HTR-8/SVneo (cell line): ENCODE results near the gene CENPL.
"Not testable (repeated sequence)": the region's sequence is repeated elsewhere in the genome, so short reads cannot be mapped to it uniquely, and the experiment has no call there.

ENCODE experiments used
- DNase-seq: peaks from one replicate; pipeline ENCODE4 v3.0.0; 2011; ENCODE audit warnings: low spot score, mixed read lengths; ENCODE audit not compliant: insufficient read length
- FAIRE-seq: peaks from 2 replicates; lab custom pipeline; 2011; peaks lifted over from hg19 to GRCh38; lab: Jason Lieb, UNC

CENPL gene

DNA sequence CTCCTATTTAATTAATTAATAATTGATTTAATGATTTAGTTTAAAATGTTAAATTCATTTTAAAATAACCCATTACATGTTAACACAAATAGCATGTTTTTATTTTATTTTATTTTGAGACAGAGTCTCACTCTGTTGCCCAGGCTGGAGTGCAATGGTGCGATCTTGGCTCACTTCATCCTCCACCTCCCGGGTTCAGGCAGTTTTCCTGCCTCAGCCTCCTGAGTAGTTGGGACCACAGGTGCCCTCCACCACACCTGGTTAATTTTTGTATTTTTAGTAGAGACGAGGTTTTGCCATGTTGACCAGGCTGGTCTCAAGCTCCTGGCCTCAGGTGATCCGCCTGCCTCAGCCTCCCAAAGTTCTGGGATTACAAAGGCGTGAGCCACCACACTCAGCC is 34.9 kb upstream of the CENPL start:
- not testable (repeated sequence) for FAIRE-seq, DNase-seq

DNA sequence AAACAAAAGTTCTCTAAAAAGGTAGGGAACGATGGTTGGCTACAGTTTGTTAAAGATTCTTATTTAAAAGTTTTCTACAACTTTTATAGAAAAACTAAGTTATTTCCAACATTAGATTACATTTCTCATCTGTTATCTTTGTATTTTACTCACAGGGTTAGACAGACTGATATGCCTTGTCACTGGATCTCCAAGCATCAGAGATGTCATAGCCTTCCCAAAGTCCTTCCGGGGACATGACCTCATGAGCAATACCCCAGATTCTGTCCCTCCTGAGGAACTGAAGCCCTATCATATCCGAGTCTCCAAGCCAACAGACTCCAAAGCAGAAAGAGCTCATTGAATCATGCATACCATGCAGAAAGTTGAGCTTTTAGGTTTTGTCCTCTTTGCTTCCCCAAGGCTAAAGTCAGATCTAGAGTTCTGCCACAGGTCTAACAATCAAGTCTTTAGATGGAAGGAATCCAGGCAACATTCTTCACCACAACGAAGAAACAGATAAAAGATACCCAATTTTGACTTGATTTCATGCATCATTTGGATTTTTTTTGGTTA is 32.8 kb upstream of the CENPL start:
- no peak for DNase-seq
- FAIRE-seq = no peak

DNA sequence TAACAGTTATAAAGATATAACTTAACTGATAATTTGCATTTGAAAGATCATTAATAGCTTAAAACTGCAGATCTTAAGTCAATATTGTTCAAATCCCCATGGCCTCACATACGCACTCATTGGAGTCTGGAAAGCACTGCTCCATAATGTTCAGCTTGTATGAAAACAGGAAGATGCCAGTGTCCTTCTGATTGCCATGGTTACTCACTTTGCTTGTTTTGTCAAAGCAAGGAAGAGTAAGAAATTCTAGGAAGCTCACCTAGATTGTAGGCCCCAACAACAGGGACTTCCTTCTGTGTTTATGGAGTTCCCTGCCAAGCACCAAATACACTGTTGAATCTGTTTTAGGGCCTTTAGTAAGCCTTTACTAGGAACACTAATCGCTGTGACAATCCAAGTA is 32.2 kb upstream of the CENPL start:
- FAIRE-seq (no peak), DNase-seq (no peak)

DNA sequence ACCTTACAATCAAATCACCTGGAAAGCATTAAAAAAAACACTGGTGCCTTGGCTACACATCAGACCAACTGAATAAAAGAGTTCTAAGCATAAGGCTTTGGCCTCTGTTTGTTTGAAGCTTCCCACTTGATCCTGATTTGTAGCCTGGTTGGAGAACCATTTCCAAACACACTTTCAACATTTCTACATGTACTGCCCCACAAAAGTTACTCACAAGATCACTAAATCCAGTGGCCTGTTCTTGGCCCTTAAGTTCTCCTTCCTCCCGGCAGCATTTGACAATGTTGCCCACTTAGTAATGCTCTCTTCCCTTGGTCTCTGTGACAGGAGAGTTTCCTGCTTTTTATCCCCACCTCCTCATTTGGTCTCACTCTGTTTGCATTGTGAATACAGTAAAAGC is 31.3 kb upstream of the CENPL start:
- DNase-seq = no peak
- FAIRE-seq = no peak

DNA sequence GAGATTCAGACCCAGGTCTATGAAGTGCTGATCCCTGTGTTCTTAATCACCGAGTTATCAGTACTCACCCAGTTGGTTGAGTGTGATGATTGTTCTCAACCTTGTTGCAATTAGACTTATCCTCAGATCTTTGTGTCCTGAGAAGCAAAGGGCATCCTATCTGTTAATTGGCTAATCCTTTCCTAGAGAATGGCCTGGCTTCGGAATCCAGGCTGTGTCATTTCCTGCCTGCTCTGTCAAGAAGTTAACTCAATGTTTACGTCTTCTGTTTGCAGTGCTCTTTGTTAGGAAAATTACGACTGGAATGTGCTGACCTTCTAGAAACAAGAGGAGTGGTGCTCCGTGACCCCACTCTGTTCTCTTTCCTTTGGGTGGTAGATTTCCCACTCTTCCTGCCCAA is 28.4 kb upstream of the CENPL start:
- DNase-seq (no peak), FAIRE-seq (no peak)

DNA sequence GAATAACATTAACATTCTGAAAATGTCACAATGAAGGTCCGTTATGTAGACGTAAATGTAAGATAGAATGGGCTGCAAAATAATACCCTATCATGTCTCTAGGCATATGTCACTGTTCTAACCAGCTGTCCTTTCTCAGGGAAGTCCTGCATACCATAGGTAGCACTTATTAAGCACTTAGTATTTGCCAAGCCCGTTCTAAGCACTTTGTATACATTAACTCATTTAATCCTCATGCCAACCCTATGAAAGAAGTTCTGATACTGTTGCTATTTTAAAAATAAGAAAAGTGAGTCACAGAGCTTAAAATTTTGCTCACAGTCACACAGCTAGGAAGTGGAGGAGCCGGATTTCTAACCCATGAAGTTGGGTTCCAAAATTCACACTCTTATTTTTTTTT is 27.4 kb upstream of the CENPL start:
- DNase-seq = no peak
- no peak for FAIRE-seq

DNA sequence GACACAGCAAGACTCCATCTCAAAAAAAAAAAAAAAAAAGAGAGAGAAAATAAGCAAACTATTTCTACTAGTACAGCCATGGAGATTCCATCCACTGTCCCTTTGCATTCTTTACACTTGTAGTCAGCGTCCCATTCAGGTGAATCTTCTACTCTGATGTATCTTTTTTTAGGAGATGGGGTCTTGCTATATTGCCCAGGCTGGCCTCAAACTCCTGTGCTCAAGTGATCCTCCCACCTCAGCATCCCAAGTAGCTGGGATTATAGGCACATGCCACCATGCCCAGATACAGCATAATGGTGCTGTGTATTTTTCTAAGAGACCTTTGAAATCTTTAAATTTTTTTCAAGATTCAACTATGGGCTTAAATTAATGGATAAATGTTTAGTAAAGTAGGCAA is 8.1 kb upstream of the CENPL start:
- no peak for DNase-seq
- no peak for FAIRE-seq

DNA sequence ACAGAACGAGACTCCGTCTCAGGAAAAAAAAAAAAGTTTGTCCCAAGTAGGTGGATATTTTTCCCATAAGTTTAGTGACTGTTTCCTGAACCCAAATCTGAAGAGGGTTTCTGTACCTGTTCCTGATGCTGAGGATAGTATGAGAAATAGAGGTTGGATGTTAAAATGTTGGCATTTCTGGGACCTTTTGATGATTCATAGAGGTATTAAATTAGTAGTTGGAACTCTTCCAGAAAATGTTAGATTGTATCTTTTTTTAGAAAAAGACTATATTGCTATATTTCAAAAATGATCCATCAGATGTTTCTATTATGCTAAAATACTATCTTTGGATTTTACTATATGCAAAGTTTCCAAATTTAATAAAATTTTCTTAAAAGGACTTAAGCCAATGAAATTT is 2.9 kb upstream of the CENPL start:
- no peak for FAIRE-seq
- DNase-seq = no peak

DNA sequence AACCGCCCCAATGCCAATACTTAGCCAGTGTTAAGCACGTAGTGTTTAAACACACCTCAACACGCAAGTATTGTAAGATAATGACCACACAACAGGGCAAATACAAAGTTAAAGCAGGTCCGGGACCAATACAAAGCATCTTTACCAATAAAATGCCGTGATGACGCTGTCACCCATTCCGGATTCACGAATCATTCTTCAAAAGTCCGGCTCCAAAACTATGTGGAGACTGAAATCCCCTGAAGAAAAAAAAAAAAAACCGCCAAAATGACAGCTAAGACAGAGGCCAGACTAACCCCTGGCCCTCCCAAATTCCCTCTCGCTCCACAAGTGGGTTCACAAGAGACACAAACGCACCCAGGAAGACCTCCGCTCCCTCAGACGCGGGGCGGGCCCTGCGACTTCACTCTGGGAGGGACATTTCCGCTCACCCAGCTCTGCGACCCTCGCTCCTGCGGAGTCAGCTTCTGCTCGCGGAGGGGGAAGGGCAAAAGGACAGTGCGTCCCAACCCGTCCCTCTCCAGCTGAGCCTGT is 835 bp downstream of the CENPL start:
- no peak for FAIRE-seq

DNA sequence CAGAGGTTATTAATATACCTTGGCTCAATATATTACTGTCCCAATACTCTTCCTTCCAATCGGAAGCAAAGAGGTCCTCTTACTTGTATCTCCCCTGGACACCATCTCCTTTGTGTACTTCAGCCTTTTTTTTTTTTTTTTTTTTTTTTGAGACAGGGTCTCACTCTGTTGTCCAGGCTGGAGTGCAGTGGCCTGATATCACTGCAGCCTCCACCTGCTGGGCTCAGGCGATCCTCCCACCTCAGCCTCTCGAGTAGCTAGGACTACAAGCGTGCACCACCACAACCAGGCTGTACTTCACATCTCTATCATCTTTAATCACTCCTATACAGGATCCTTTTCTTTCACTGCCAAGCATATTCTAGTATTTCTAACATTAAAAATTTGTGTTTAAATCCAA is 3.0 kb downstream of the CENPL start:
- DNase-seq = no peak
- FAIRE-seq = no peak

More for the DNA sequence above, 835 bp downstream of the CENPL start:
- no peak for DNase-seq

DNA sequence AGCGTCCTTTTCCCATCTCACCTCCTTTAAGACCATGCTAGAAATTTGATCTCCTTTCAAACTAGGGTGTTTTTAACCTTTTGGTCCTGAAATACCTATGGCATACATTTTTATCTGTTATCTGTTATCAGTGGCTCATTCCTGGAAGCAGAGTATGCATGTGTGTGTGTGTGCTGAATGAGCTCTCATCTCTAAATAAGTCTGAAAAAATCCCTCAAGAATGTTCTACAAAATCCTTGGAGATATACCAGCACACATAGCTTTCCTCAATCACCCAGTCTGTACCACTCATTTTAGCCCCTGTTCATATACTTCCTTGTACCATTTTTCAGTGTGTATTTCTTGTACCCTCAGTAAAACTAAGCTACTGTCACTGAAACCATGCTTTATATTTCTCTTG is 6.2 kb downstream of the CENPL start:
- DNase-seq = no peak
- FAIRE-seq = no peak

DNA sequence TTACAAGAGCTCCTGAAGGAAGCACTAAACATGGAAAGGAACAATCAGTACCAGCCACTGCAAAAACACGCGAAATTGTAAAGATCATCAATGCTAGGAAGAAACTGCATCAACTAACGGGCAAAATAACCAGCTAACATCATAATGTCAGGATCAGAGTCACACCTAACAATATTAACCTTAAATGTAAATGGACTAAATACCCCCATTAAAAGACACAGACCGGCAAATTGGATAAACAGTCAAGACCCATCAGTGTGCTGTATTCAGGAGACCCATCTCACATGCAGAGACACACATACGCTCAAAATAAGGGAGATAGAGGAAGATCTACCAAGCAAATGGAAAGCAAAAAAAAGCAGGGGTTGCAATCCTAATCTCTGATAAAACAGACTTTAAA is 11.0 kb downstream of the CENPL start:
- not testable (repeated sequence) for FAIRE-seq, DNase-seq

DNA sequence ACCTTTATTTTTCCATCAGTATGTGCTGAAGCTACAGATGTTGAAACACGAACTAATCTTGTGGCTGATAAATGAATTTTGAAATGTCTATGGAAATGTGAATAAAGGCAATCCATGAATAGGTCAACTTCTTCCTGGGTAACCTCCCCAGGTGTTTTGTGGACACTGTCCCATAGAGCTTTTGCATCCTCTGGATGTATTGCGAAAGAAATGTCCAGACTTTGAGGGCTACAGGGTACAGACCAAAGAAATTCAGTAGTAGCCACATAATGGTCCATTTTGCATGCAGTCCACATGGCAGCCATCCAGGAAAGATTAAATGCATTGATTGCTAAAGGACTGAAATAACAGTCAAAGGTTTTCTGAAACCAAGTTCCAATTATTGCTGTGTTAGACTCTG is 21.7 kb downstream of the CENPL start:
- no peak for FAIRE-seq
- no peak for DNase-seq

DNA sequence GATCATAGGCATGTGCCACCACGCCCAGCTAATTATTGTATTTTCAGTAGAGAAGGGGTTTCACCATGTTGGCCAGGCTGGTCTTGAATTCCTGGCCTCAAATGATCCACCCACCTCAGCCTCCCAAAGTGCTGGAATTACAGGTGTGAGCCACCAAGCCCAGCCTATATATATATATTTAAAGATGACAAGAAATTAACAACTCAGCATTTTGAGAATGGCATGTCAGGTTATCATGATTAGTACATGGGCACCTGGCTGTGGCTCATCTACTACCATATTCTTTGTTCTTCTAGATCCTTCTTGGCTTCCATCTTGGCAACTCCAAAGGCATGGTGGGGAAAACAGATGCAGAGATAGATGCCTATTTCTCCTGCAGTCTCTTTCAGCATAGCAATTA is 24.7 kb downstream of the CENPL start:
- DNase-seq, FAIRE-seq: not testable (repeated sequence)

DNA sequence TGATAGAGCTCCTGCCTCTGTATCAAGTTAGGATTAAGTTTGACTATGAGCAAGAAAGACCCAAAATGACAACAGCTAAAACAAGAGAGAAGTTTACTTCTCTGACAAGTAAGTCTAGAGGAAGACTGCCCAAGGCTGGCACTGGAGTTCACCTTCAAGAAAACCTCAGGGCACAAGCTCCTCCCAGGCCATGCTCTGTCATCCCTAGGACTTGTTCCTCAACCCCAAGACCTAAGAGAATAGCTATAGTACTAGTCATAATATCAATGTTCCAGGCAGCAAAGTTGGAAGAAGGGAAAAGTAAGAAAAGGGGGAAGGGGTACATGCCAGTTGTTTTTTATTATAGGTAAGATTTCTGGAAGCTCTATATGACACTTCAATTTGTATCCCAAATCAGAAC is 26.6 kb downstream of the CENPL start:
- DNase-seq (no peak), FAIRE-seq (no peak)

DNA sequence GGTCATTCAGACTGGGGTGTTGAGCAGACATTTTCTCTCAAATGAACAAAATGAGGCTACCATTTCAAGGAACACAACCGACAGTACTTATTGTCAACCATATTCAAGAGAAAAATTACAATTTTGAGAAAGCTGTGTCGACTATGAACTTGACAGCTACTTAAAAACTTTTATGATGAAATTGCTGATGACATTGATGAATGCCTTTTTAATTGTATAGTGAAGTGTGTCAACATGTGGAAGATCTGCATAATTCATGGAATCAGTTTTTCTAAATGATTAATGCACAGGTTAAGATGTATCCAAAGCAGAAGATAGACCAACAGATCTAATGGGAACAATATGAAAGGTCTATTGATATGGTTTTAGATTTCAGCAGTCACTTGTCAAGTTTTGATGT is 34.8 kb downstream of the CENPL start:
- DNase-seq (no peak), FAIRE-seq (no peak)

DNA sequence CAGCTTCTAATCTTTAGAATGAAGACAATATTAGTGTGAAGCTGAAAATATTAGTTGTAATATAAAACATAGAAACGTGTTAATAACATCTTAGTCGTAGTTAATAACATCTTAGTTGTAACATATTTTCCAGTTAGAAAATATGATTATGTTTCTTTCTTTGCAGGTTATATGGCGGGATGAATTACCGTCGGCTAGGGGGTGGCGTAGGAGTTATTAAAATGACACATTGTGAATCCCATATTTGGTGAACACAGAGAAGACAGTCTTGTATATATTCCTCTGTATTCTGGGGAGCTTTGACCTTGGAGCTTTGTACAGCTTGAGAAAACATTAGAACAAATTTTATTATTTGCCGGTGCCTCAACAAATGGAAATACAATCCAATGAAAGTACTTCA is 39.7 kb downstream of the CENPL start:
- DNase-seq = no peak
- no peak for FAIRE-seq

DNA sequence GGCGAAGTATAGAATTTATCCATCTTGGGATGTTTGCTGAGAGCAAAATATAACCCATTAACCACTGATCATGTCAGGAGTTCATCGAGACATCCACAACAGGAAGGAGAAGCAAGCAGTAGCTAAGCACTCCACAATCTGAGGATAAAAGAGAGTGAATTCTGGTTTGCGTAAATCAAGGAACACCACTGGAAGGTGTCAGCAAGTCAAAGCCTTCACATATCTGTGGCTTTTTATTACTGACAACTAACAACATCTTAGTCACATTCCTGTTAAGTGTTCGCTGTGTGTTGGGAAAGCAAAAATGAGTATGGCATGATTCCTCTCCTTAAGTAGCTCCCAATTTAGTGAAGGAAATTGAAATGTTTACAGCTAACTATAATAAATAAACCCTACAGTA is 44.7 kb downstream of the CENPL start:
- FAIRE-seq = no peak
- DNase-seq = no peak

DNA sequence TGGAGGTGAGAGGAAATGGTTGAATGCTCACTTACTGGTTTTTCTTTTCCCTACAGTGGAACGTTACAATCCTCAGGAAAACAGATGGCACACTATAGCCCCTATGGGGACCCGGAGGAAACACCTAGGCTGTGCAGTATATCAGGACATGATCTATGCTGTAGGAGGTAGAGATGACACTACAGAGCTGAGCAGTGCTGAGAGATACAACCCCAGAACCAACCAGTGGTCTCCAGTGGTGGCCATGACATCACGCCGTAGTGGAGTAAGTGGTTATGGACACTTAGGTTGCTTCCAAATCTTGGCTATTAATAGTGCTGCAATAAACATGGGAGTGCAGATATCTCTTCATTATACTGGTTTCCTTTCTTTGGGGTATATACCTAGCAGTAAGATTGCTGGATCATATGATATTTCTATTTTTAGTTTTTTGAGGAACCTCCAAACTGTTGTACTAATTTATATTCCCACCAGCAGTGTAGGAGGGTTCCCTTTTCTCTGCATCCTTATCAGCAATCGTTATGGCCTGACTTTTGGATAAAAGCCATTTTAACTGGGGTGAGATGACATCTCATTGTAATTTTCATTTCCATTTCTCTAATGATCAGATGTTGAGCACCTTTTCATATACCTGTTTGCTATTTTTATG is 49.0 kb downstream of the CENPL start:
- FAIRE-seq = no peak

DNA sequence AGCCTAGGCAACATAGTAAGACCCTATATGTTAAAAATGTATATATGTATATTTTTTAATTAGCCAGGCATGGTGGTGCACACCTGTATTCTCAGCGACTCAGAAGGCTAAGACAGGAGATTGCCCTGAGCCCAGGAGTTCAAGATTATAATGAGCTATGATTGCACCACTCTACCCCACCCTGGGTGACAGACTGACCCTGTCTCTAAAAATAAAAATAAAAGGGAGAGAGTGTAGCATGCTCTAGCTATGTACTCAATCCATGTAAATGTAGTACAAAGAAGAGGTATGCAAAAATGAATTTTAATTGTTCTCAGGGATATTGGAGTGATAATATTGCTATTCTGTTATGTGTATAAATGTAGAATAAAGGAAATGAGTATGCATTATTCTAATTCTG is 53.1 kb downstream of the CENPL start:
- FAIRE-seq (no peak), DNase-seq (no peak)

More for the DNA sequence above, 49.0 kb downstream of the CENPL start:
- no peak for DNase-seq

DNA sequence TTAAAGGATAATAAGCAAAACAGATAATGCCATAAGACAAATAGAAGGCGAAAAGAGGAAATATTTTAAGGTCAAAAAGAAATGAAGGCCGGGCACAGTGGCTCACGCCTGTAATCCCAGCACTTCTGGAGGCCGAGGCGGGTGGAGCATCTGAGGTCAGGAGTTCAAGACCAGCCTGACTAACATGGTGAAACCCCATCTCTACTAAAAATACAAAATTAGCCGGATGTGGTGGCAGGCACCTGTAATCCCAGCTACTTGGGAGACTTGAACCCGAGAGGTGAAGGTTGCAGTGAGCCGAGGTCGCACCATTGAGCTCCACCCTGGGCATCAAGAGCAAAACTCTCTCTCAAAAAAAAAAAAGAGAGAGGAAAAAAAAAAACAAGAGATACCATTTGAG is 54.4 kb downstream of the CENPL start:
- not testable (repeated sequence) for FAIRE-seq, DNase-seq

DNA sequence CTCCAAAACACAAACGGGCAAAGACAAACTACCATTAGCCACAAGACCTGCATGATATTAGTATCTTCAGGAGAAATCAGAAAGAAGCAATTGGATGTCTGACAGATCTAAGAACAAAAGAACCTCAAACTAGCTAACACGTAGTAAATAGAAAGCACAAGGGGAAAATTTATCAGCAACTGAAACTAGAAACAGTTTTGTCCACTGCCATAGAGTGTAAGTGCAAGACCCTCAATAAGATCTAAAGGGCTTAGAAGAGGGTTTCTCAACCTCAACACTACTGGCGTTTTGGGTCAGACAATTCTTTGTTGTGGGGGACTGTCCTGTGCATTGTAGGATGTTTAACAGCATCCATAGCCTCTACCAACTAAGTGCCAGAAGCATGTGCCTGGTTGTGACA is 55.9 kb downstream of the CENPL start:
- no peak for FAIRE-seq

More for the DNA sequence above, 55.9 kb downstream of the CENPL start:
- DNase-seq = no peak
